SK-N-SH treated with all-trans-retinoic acid at 6 μM for 48 hours (cell line): ENCODE results near the gene CNTLN.

ENCODE experiments used
- ATAC-seq: fragments of 200-7000 bp; cut with Tn5 transposase; 3 replicates; pipeline ENCODE4 v1.9.1; 2020; ENCODE audit warnings: mild to moderate bottlenecking, moderate library complexity
- ARNTL ChIP-seq: fragments of 450-650 bp; formaldehyde crosslinking; IDR thresholded peaks from 2 replicates; pipeline ENCODE4 v1.5.0; 2020; ENCODE audit warnings: low read depth, mild to moderate bottlenecking, moderate library complexity, borderline replicate concordance
- BACH2 ChIP-seq: fragments of 250-450 bp; sonication (Bioruptor Pico); IDR thresholded peaks from 2 replicates; pipeline ENCODE4 v1.9.0; 2021; ENCODE audit warnings: mild to moderate bottlenecking, borderline replicate concordance
- CREB5 ChIP-seq: fragments of 250-450 bp; sonication (Bioruptor Pico); IDR thresholded peaks from 2 replicates; pipeline ENCODE4 v1.5.1; 2020; ENCODE audit warnings: low read depth, mild to moderate bottlenecking, moderate library complexity
- CSDC2 ChIP-seq: fragments of 250-450 bp; sonication (Bioruptor Pico); IDR thresholded peaks from 2 replicates; pipeline ENCODE4 v1.5.0; 2020; ENCODE audit warnings: mild to moderate bottlenecking, moderate library complexity
- CSRNP3 ChIP-seq: fragments of 250-450 bp; sonication (Bioruptor Pico); IDR thresholded peaks from 2 replicates; pipeline ENCODE4 v1.5.1; 2021; ENCODE audit warnings: mild to moderate bottlenecking, moderate library complexity
- ESRRG ChIP-seq: fragments of 250-450 bp; sonication (Bioruptor Pico); IDR thresholded peaks from 2 replicates; pipeline ENCODE4 v1.6.1; 2021; ENCODE audit warnings: mild to moderate bottlenecking
- GLIS3 ChIP-seq: fragments of 250-450 bp; sonication (Bioruptor Pico); IDR thresholded peaks from 2 replicates; pipeline ENCODE4 v1.5.0; 2020; ENCODE audit warnings: mild to moderate bottlenecking, moderate library complexity
- ISL1 ChIP-seq: fragments of 250-450 bp; sonication (Bioruptor Pico); IDR thresholded peaks from 2 replicates; pipeline ENCODE4 v2.1.2; 2022; ENCODE audit warnings: mild to moderate bottlenecking, moderate library complexity
- OSR1 ChIP-seq: fragments of 250-450 bp; sonication (Bioruptor Pico); IDR thresholded peaks from 2 replicates; pipeline ENCODE4 v1.8.0; 2022; ENCODE audit warnings: moderate library complexity, mild to moderate bottlenecking, inconsistent platforms
- PATZ1 ChIP-seq: fragments of 250-450 bp; sonication (Bioruptor Pico); IDR thresholded peaks from 2 replicates; pipeline ENCODE4 v1.8.0; 2020; ENCODE audit warnings: mild to moderate bottlenecking, moderate library complexity, borderline replicate concordance
- POU6F1 ChIP-seq: fragments of 250-450 bp; sonication (Bioruptor Pico); IDR thresholded peaks from 2 replicates; pipeline ENCODE4 v1.8.0; 2021; ENCODE audit warnings: low read depth, mild to moderate bottlenecking, moderate library complexity, borderline replicate concordance
- PPARA ChIP-seq: fragments of 250-450 bp; sonication (Bioruptor Pico); IDR thresholded peaks from 2 replicates; pipeline ENCODE4 v1.5.0; 2020; ENCODE audit warnings: mild to moderate bottlenecking, borderline replicate concordance
- RARB ChIP-seq: fragments of 250-450 bp; sonication (Bioruptor Pico); IDR thresholded peaks from 2 replicates; pipeline ENCODE4 v1.8.0; 2021; ENCODE audit warnings: mild to moderate bottlenecking, moderate library complexity
- SNAI2 ChIP-seq: fragments of 250-450 bp; sonication (Bioruptor Pico); IDR thresholded peaks from 2 replicates; pipeline ENCODE4 v1.5.0; 2020; ENCODE audit warnings: mild to moderate bottlenecking, moderate library complexity
- TCF4 ChIP-seq: fragments of 250-450 bp; sonication (Bioruptor Pico); IDR thresholded peaks from 2 replicates; pipeline ENCODE4 v1.8.0; 2021; ENCODE audit warnings: mild to moderate bottlenecking, moderate library complexity, borderline replicate concordance
- TOX ChIP-seq: fragments of 250-450 bp; sonication (Bioruptor Pico); IDR thresholded peaks from 2 replicates; pipeline ENCODE4 v1.8.0; 2021; ENCODE audit warnings: mild to moderate bottlenecking, moderate library complexity, borderline replicate concordance
- TSHZ2 ChIP-seq: fragments of 250-450 bp; sonication (Bioruptor Pico); IDR thresholded peaks from 2 replicates; pipeline ENCODE4 v1.5.0; 2020; ENCODE audit warnings: mild to moderate bottlenecking, moderate library complexity
- ZC3H10 ChIP-seq: fragments of 250-450 bp; sonication (Bioruptor Pico); IDR thresholded peaks from 2 replicates; pipeline ENCODE4 v1.5.1; 2021; ENCODE audit warnings: mild to moderate bottlenecking, moderate library complexity
- ZFP3 ChIP-seq: fragments of 250-450 bp; sonication (Bioruptor Pico); IDR thresholded peaks from 2 replicates; pipeline ENCODE4 v1.5.0; 2020; ENCODE audit warnings: mild to moderate bottlenecking, moderate library complexity
- ZFP30 ChIP-seq: fragments of 450-650 bp; formaldehyde crosslinking; IDR thresholded peaks from 2 replicates; pipeline ENCODE4 v1.5.0; 2022; ENCODE audit warnings: mild to moderate bottlenecking, moderate library complexity
- ZNF565 ChIP-seq: fragments of 450-650 bp; formaldehyde crosslinking; conservative IDR thresholded peaks from 2 replicates; pipeline ENCODE4 v1.5.0; 2020; ENCODE audit warnings: low read depth, mild to moderate bottlenecking, moderate library complexity
- ZNF70 ChIP-seq: fragments of 450-650 bp; formaldehyde crosslinking; IDR thresholded peaks from 2 replicates; pipeline ENCODE4 v1.5.0; 2020; ENCODE audit warnings: mild to moderate bottlenecking, moderate library complexity
- ZNF8 ChIP-seq: fragments of 450-650 bp; formaldehyde crosslinking; IDR thresholded peaks from 2 replicates; pipeline ENCODE4 v1.5.0; 2020; ENCODE audit warnings: mild to moderate bottlenecking, moderate library complexity

Gene CNTLN

GRCh38 chr9:17403539-17403938, 268.7 kb downstream of the CNTLN start:
- ATAC-seq = no peak
- TF ChIP-seq SNAI2 (CRISPR knock-in tag) = no peak
- TF ChIP-seq CSDC2 = no peak
- TF ChIP-seq TSHZ2 (CRISPR knock-in tag) = no peak
- TF ChIP-seq BACH2 (CRISPR knock-in tag) = no peak
- TF ChIP-seq CREB5 (CRISPR knock-in tag) = no peak
- no peak for TF ChIP-seq RARB (CRISPR knock-in tag)
- no peak for TF ChIP-seq ZFP3 (CRISPR knock-in tag)
- TF ChIP-seq POU6F1 = no peak
- TF ChIP-seq CSRNP3 (CRISPR knock-in tag) = no peak
- TF ChIP-seq GLIS3 (CRISPR knock-in tag) = no peak
- TF ChIP-seq OSR1 = no peak
- TF ChIP-seq ZNF70 = no peak
- TF ChIP-seq ZFP30 (CRISPR knock-in tag) = no peak
- TF ChIP-seq TCF4 (CRISPR knock-in tag) = no peak
- TF ChIP-seq ESRRG = no peak

- ATAC-seq = no peak
- no peak for TF ChIP-seq ZNF565 (CRISPR knock-in tag)
- no peak for TF ChIP-seq ZFP30 (CRISPR knock-in tag)
- no peak for TF ChIP-seq BACH2 (CRISPR knock-in tag)
- TF ChIP-seq ARNTL = no peak
- no peak for TF ChIP-seq TCF4 (CRISPR knock-in tag)
- TF ChIP-seq ZC3H10 (CRISPR knock-in tag) = no peak
- no peak for TF ChIP-seq OSR1
- TF ChIP-seq SNAI2 (CRISPR knock-in tag) = no peak
- TF ChIP-seq CREB5 (CRISPR knock-in tag) = no peak
- TF ChIP-seq PPARA (CRISPR knock-in tag) = no peak
- no peak for TF ChIP-seq GLIS3 (CRISPR knock-in tag)
- TF ChIP-seq TSHZ2 (CRISPR knock-in tag) = no peak
- no peak for TF ChIP-seq PATZ1
- no peak for TF ChIP-seq ISL1 (CRISPR knock-in tag)
- no peak for TF ChIP-seq RARB (CRISPR knock-in tag)
- no peak for TF ChIP-seq ESRRG
- TF ChIP-seq TOX (CRISPR knock-in tag) = no peak
- TF ChIP-seq ZNF8 (CRISPR knock-in tag) = no peak
Measured at GRCh38 chr9:17414986-17415385, 280.1 kb downstream of the CNTLN start.
